Endothelial cell of umbilical vein (primary cell): Measurements from ENCODE around the gene USH2A. TPM values are rescaled to one million over a fixed set of nuclear protein-coding genes. Genes with fewer than 3 reads are reported as not detected.

Source experiments
- BruUV-seq: library from RNA; stranded (reverse); fragments of 400-500 nt; replicated peaks from 2 replicates; lab custom pipeline; 2021; lab: Mats Ljungman, UMichigan
- CTCF ChIA-PET: fragments of 300-600, 350-600 bp; sonication (Branson Sonifier 250); formaldehyde crosslinking; loops from one replicate; lab custom pipeline; 2021; ENCODE audit warnings: antibody characterized with exemption, inconsistent platforms; lab: Charles Lee
- POLR2A ChIA-PET: fragments of 300-600, 350-600 bp; sonication (Branson Sonifier 250); formaldehyde crosslinking; loops from one replicate; lab custom pipeline; 2021; ENCODE audit warnings: antibody characterized with exemption, inconsistent platforms; lab: Charles Lee
- DNase-seq: peaks from one replicate; pipeline ENCODE4 v3.0.0-alpha.2; 2011; ENCODE audit warnings: low read depth, low spot score
- FAIRE-seq: peaks from 2 replicates; lab custom pipeline; 2011; peaks lifted over from hg19 to GRCh38; lab: Jason Lieb, UNC
- H2AFZ ChIP-seq: 2 replicates; pipeline ENCODE4 v1.6.0; 2012; ENCODE audit warnings: low read depth, low read length, control low read depth, inconsistent platforms
- H3K27ac ChIP-seq: 2 replicates; pipeline ENCODE4 v1.5.1; 2011; ENCODE audit warnings: low read depth, mild to moderate bottlenecking, control low read depth, low read length, moderate library complexity; ENCODE audit not compliant: insufficient read depth
- H3K27me3 ChIP-seq, 2 experiments: 2 replicates each; pipeline versions ENCODE4 v1.6.0 to v1.6.1; 2011; ENCODE audit warnings: low read length in 2 of 2, mixed read lengths in 1 of 2; ENCODE audit not compliant: control insufficient read depth in 2 of 2, insufficient read depth in 2 of 2
- H3K36me3 ChIP-seq, 2 experiments: 2 replicates in 1 of 2; 3 replicates in 1 of 2; pipeline ENCODE4 v1.5.1; 2011; ENCODE audit warnings: low read length in 2 of 2, mild to moderate bottlenecking in 1 of 2, moderate library complexity in 1 of 2; ENCODE audit not compliant: control insufficient read depth in 2 of 2, insufficient read depth in 2 of 2; ENCODE audit errors: extremely low read depth in 1 of 2
- H3K4me1 ChIP-seq: 3 replicates; pipeline ENCODE4 v1.5.1; 2011; ENCODE audit warnings: mild to moderate bottlenecking, low read length; ENCODE audit not compliant: control insufficient read depth, insufficient read depth; ENCODE audit errors: extremely low read depth
- H3K4me2 ChIP-seq: 2 replicates; pipeline ENCODE4 v1.6.1; 2011; ENCODE audit warnings: low read length, control low read depth, mixed read lengths; ENCODE audit not compliant: insufficient read depth
- H3K4me3 ChIP-seq, 3 experiments: fragments of 200-600 bp in 1 of 3; sonication (generic), shearing (Covaris generic) in 1 of 3; replicated peaks in 1 of 3; 2 replicates each; pipeline ENCODE4 v1.5.1; 2011 to 2016; ENCODE audit warnings: control low read depth in 3 of 3, low read length in 3 of 3, mild to moderate bottlenecking in 2 of 3, inconsistent platforms in 1 of 3, low read depth in 1 of 3, moderate library complexity in 1 of 3; ENCODE audit not compliant: insufficient read depth in 1 of 3
- H3K79me2 ChIP-seq: 2 replicates; pipeline ENCODE4 v1.6.0; 2012; ENCODE audit warnings: low read length, inconsistent platforms; ENCODE audit not compliant: control insufficient read depth, insufficient read depth
- H3K9ac ChIP-seq: replicated peaks from 2 replicates; pipeline ENCODE3; 2011; ENCODE audit warnings: low read length, control low read depth; ENCODE audit not compliant: insufficient read depth; ENCODE audit errors: extremely low read depth
- H3K9me1 ChIP-seq: replicated peaks from 3 replicates; pipeline ENCODE4 v1.6.0; 2011; ENCODE audit warnings: mild to moderate bottlenecking, low read length; ENCODE audit not compliant: control insufficient read depth, insufficient read depth; ENCODE audit errors: extremely low read depth
- H3K9me3 ChIP-seq: replicated peaks from 2 replicates; pipeline ENCODE4 v1.5.1; 2012; ENCODE audit warnings: low read length, inconsistent platforms; ENCODE audit not compliant: control insufficient read depth, insufficient read depth
- H4K20me1 ChIP-seq: replicated peaks from 2 replicates; pipeline ENCODE3; 2011; ENCODE audit warnings: mild to moderate bottlenecking, low read length; ENCODE audit not compliant: control insufficient read depth, insufficient read depth; ENCODE audit errors: extremely low read depth
- CTCF ChIP-seq, 2 donors: IDR thresholded peaks; 1 replicate in 1 of 2; 2 replicates in 1 of 2; pipeline ENCODE4 v1.5.1; 2011; ENCODE audit warnings: low read length in 2 of 2, mild to moderate bottlenecking in 2 of 2, moderate library complexity in 2 of 2, control low read depth in 1 of 2, inconsistent platforms in 1 of 2, low read depth in 1 of 2; ENCODE audit not compliant: insufficient read depth in 1 of 2; ENCODE audit errors: extremely low read depth in 1 of 2
- EZH2 ChIP-seq: IDR thresholded peaks from 2 replicates; pipeline ENCODE4 v1.6.1; 2012; ENCODE audit warnings: borderline replicate concordance, low read depth, mild to moderate bottlenecking, moderate library complexity, low read length, inconsistent platforms; ENCODE audit not compliant: severe bottlenecking
- FOS ChIP-seq: IDR thresholded peaks from 2 replicates; pipeline ENCODE4 v1.6.1; 2011; ENCODE audit warnings: mild to moderate bottlenecking, low read length, moderate library complexity, borderline replicate concordance; ENCODE audit not compliant: insufficient read depth
- GATA2 ChIP-seq: IDR thresholded peaks from 2 replicates; pipeline ENCODE4 v1.7.0; 2011; ENCODE audit warnings: low read depth, mild to moderate bottlenecking, moderate library complexity, mixed read lengths, low read length; ENCODE audit not compliant: insufficient read length, insufficient read depth
- JUN ChIP-seq: IDR thresholded peaks from 2 replicates; pipeline ENCODE4 v1.6.1; 2011; ENCODE audit warnings: borderline replicate concordance, low read depth; ENCODE audit not compliant: insufficient read length, insufficient read depth
- MYC ChIP-seq: IDR thresholded peaks from one replicate; pipeline ENCODE4 v1.6.1; 2011; ENCODE audit warnings: mild to moderate bottlenecking, low read depth, low read length
- POLR2A ChIP-seq: IDR thresholded peaks from 2 replicates; pipeline ENCODE4 v1.6.1; 2012; ENCODE audit warnings: low read depth, mild to moderate bottlenecking, control low read depth, low read length
- POLR2AphosphoS5 ChIP-seq: IDR thresholded peaks from 2 replicates; pipeline ENCODE4 v1.6.1; 2012; ENCODE audit warnings: low read depth, mild to moderate bottlenecking, control low read depth, low read length, moderate library complexity; ENCODE audit not compliant: insufficient read depth
- dilution Hi-C: fragments of 300-500 bp; cut with MboI; formaldehyde crosslinking; loops from one replicate; pipeline ENCODE4 v1.15.0; 2019; ENCODE audit warnings: low sequenced_read_pairs; ENCODE audit not compliant: extremely low pct_ligation_motif_present
- intact Hi-C: fragments of 100-400 bp; cut with micrococcal nuclease; formaldehyde crosslinking; loops from one replicate; pipeline ENCODE4 v1.10.0; 2022
- polyA plus RNA-seq, 4 experiments: library from polyadenylated mRNA; depleted of rRNA in 3 of 4; stranded (reverse) in 3 of 4; unstranded in 1 of 4; fragments of >200 nt; gene quantifications; 2 replicates each; pipeline versions ENCODE4 v1.2.1 to v1.2.3, GENCODE V29; 2011 to 2012; ENCODE audit warnings: missing spikeins in 1 of 4
- total RNA-seq: library from RNA; stranded (reverse); gene quantifications from 2 replicates; pipeline ENCODE4 v1.2.3, GENCODE V29; 2021
- TF ChIP-seq, protein P1 (sequence below): IDR thresholded peaks from 2 replicates; pipeline ENCODE4 v1.6.1; 2011; ENCODE audit not compliant: insufficient read depth, insufficient read length

The USH2A gene
- total and polyA plus RNA-seq, 2 donors (not counting 3 experiments of a cell fraction or from before 2014, with no cell fraction given) = not detected

DNA sequence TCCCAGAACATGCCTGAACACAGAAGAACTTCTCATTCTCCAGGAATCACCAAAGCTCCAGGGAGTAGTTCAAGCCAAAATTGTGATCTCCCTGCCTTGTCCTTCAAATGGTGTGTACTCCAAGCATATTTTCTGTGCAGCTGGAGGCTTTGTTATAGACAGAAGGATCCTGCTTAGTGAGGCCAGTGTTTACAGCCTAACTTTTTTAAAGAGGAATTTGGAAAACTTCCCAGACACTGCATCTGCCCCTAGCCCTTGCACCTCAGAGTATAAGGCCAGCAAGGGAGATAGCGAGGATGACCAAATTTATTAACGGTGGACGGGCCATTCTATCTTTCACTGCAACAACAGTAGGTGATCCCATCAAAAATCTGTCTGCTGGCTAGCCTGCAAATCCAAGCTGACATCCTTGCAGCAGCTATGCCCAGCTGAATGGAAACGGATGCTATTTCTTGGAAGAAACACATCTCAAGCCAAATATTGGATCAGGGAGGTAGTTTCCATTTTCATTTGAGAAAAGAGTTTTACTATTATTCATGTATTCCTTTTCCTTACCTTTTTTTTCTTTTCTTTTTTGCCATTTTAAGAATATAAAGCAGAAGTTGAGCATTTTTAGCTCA is 249.8 kb downstream of the USH2A start:
- no peak overlapping the region for H3K4me3 ChIP-seq
- no peaks in the 10 kb centered on the region for H4K20me1 ChIP-seq
- H3K36me3 ChIP-seq = no peaks in the 10 kb centered on the region
- dilution Hi-C loops (no loop called here), intact Hi-C loops (no loop called here)
- no peak for FAIRE-seq
- H3K27me3 ChIP-seq = no peaks in the 10 kb centered on the region
- no peaks in the 10 kb centered on the region for H3K79me2 ChIP-seq
- no peak overlapping the region for H3K4me2 ChIP-seq
- peaks cover 1% of the 10 kb centered on the region for H3K9me3 ChIP-seq
- no peak overlapping the region for H2AFZ ChIP-seq
- CTCF ChIA-PET = no interaction called here
- no peaks in the 10 kb centered on the region for H3K4me1 ChIP-seq
- TF ChIP-seq FOS (no peak), GATA2 (no peak), POLR2A (no peak), JUN (no peak)
- TF ChIP-seq, protein P1, sequence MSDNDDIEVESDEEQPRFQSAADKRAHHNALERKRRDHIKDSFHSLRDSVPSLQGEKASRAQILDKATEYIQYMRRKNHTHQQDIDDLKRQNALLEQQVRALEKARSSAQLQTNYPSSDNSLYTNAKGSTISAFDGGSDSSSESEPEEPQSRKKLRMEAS = no peak
- DNase-seq = no peak
- POLR2A ChIA-PET = no interaction called here
- H3K27ac ChIP-seq = no peak overlapping the region
- no peaks in the 10 kb centered on the region for H3K9me1 ChIP-seq
- no TSS peak for BruUV-seq
- H3K9ac ChIP-seq = no peak overlapping the region

DNA sequence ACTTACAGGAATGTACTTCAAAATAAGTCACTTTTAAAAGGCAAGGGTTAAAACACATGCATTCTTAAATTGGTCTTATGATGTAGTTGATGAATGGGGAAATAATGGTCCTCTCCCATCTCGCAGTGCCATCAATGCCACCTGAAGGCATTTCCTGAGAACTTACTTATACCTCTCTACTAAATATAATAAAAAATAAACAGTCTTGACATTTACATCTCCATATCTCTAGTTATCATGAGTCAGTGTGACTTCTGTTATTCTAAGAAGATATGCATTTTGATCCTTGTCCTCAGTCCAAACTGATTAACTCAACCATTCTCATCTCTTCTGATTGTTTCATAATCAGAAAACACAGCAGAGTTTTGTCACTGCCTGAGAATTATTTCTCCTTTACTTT is 253.9 kb downstream of the USH2A start:
- no peak for DNase-seq
- dilution Hi-C loops = no loop called here
- no peak overlapping the region for H2AFZ ChIP-seq

More for the DNA sequence above, 253.9 kb downstream of the USH2A start:
- no peaks in the 10 kb centered on the region for H3K4me1 ChIP-seq
- H3K36me3 ChIP-seq = no peaks in the 10 kb centered on the region
- H3K9ac ChIP-seq = no peak overlapping the region
- H4K20me1 ChIP-seq = no peaks in the 10 kb centered on the region
- BruUV-seq = no TSS peak
- ChIA-PET CTCF (no interaction called here), POLR2A (no interaction called here)
- H3K9me3 ChIP-seq = no peaks in the 10 kb centered on the region
- H3K79me2 ChIP-seq = no peaks in the 10 kb centered on the region
- no peak overlapping the region for H3K4me2 ChIP-seq
- H3K4me3 ChIP-seq = no peak overlapping the region
- TF ChIP-seq GATA2 (no peak), MYC (no peak), JUN (no peak), POLR2A (no peak), CTCF (IDR thresholded peaks at IDR 0.05; ENCODE audit: extremely low read depth in 1 of 2, insufficient read depth in 1 of 2, low read depth in 1 of 2, low read length in 2 of 2) (no peak), POLR2AphosphoS5 (no peak), FOS (no peak), EZH2 (no peak)
- TF ChIP-seq, protein P1 = no peak
- intact Hi-C loops = no loop called here
- H3K27ac ChIP-seq = no peak overlapping the region
- no peak for FAIRE-seq
- no peaks in the 10 kb centered on the region for H3K9me1 ChIP-seq
- H3K27me3 ChIP-seq = no peaks in the 10 kb centered on the region
